NCI-H526 treated with DMSO at 0.1 percent for 48 hours (cell line): Measurements from ENCODE around the gene PSMD2.
A peak's percentile ranks its signal among the peaks of the same experiment; 100 is the strongest.

Experiments used
- DNase-seq: peaks from one replicate; lab custom pipeline; 2025; lab: John Stamatoyannopoulos, UW

PSMD2 gene

GRCh38 chr3:184282941-184283340 is 16.1 kb upstream of the PSMD2 start:
- no peak for DNase-seq

- DNase-seq: no peak
These were observed 15.4 kb upstream of the PSMD2 start for GRCh38 chr3:184283681-184284080.

- DNase-seq: peak; percentile 58
These were observed 14.3 kb upstream of the PSMD2 start for GRCh38 chr3:184284696-184285095.

- DNase-seq: peak; percentile 43
These were observed 9.6 kb upstream of the PSMD2 start for GRCh38 chr3:184289426-184289938.

- no peak for DNase-seq
These were observed 8.7 kb upstream of the PSMD2 start for GRCh38 chr3:184290331-184290730.

- no peak for DNase-seq
These were observed 7.8 kb upstream of the PSMD2 start for GRCh38 chr3:184291044-184291737.

GRCh38 chr3:184291738-184292445 is 7.1 kb upstream of the PSMD2 start:
- DNase-seq: no peak

- DNase-seq: no peak
These were observed 3.3 kb upstream of the PSMD2 start for GRCh38 chr3:184295771-184296170.

GRCh38 chr3:184296616-184297015 is 2.4 kb upstream of the PSMD2 start:
- DNase-seq: no peak

- DNase-seq: no peak
These were observed 692 bp downstream of the PSMD2 start for GRCh38 chr3:184299488-184300377.

- DNase-seq: no peak
These were observed 1.3 kb downstream of the PSMD2 start for GRCh38 chr3:184300378-184300720.

- no peak for DNase-seq
These were observed 6.5 kb downstream of the PSMD2 start for GRCh38 chr3:184305577-184305976.

GRCh38 chr3:184306341-184306972 is 7.4 kb downstream of the PSMD2 start:
- no peak for DNase-seq

GRCh38 chr3:184307915-184308314 is 8.9 kb downstream of the PSMD2 start:
- no peak for DNase-seq

- no peak for DNase-seq
These were observed 9.7 kb downstream of the PSMD2 start for GRCh38 chr3:184308744-184309143.

- no peak for DNase-seq
These were observed 12.6 kb downstream of the PSMD2 start for GRCh38 chr3:184311633-184312032.

GRCh38 chr3:184314363-184314699 is 15.3 kb downstream of the PSMD2 start, which contains the start of gene EIF4G1:
Gene EIF4G1 (plus strand): TSS chr3:184314606. CDS start chr3:184315797, 1,191 bp downstream.
- peak; percentile 74 for DNase-seq

GRCh38 chr3:184314700-184315542 is 15.9 kb downstream of the PSMD2 start:
- DNase-seq: no peak

GRCh38 chr3:184315543-184315867 is 16.5 kb downstream of the PSMD2 start:
- DNase-seq: no peak

GRCh38 chr3:184315871-184316661 is 17.0 kb downstream of the PSMD2 start:
- DNase-seq: no peak
